Measurements from ENCODE around the gene HACL1. TPM values are rescaled to one million over a fixed set of nuclear protein-coding genes. Genes with fewer than 3 reads are reported as not detected.

HACL1 gene
- total RNA-seq, result 18.7 and 22.9 TPM in 2 replicates

DNA sequence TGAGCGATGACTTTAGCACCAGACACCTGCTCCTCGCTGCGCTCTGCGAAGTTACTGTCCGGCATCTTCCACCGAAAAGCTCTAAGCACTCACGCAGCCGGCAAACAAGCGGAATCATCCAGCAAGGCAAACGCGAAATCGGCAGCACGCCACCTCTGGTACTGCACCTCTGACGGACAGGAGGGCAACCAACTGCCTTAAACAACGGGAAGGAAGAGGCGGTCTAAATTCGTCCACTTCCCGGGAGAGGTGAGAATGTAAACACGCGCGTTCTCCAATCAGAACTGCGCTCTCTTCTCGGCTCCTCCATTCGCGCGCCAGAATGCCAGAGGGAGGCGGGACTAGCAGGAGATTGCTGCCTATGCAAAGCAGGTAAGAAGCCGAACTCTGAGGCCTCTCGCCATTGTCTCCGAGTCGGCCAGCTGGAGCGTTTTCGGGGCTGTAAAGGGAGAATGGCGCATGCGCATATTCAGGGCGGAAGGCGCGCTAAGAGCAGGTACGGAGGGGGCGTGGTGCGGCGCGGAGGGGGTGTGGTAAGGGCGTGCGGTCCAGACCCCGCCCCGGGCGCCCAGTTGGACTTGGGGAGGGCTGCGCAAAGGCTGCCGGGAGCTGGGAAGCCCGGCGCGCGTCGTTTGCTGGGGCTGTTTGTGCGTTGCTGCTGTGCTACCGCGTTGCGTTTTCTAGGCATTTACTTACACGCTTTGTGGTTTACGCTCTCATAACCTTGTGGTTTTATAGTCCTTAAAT is at the start of gene HACL1, which contains the start of gene BTD:
Gene HACL1, minus strand, starts transcription at position 171 of the 747 bp plus-strand sequence. Its CDS starts 106 bp downstream, at position 65.
Gene BTD, plus strand, starts transcription at position 347 of the 747 bp plus-strand sequence. CDS start 33,695 bp downstream, outside the sequence.

DNA sequence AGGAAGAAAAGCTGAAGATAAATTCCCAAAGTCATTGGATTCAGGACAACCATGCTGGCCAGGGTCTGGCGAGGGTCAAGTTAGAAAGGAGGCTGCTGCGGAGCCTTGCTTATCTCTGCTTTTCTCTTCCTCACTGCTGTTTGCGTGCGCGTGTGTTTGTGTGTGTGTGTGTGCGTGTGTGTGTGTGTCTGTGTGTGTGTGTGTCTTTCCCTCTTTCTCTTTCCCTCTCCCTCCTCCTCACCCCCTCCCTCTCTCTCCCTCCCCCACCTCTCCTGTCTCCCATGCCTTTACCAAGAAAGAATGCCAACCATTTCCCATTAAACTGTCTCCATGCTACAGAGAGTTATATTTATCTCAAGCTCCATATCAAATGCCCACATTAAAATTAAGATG is 79.8 kb downstream of the HACL1 start, which contains the start of gene COLQ:
Gene COLQ, minus strand, starts transcription at position 134 of the 393 bp plus-strand sequence. Its CDS starts 81 bp downstream, at position 53.

Other genes with a start within 250 kb of the HACL1 start
- 25.0 and 26.5 TPM in 2 replicates for gene METTL6, start 174.0 kb downstream of the HACL1 start, total RNA-seq
- gene EAF1, start 174.0 kb downstream of the HACL1 start, total RNA-seq, result 8.8 and 11.3 TPM in 2 replicates
- 0.43 and 0.95 TPM in 2 replicates for gene COLQ, start 79.9 kb downstream of the HACL1 start, total RNA-seq
- gene BTD, start 176 bp upstream of the HACL1 start, total RNA-seq, result 25.1 and 25.9 TPM in 2 replicates
- gene ANKRD28, start 196.4 kb upstream of the HACL1 start, total RNA-seq, result 159 and 168 TPM in 2 replicates

Data from bronchial smooth muscle cell (primary cell).